Fibroblast of the aortic adventitia (primary cell): Measurements from ENCODE around the gene EIF4G2. TPM values are rescaled to one million over a fixed set of nuclear protein-coding genes. Genes with fewer than 3 reads are reported as not detected.
A peak's percentile ranks its signal among the peaks of the same experiment; 100 is the strongest.

ENCODE experiments used
- DNase-seq: peaks from one replicate; pipeline ENCODE4 v3.0.0-alpha.2; 2010; ENCODE audit warnings: low read depth
- H3K4me3 ChIP-seq: 2 replicates; pipeline ENCODE4 v1.5.1; 2011; ENCODE audit warnings: low read depth, mild to moderate bottlenecking, control low read depth, low read length, moderate library complexity
- CTCF ChIP-seq: IDR thresholded peaks from 2 replicates; pipeline ENCODE4 v1.5.1; 2011; ENCODE audit warnings: mild to moderate bottlenecking, low read length, control low read depth, inconsistent platforms; ENCODE audit not compliant: insufficient read depth
- total RNA-seq: library from RNA; depleted of rRNA; stranded (reverse); fragments of >200 nt; gene quantifications from 2 replicates; pipeline ENCODE4 v1.2.3, GENCODE V29; 2012; ENCODE audit warnings: low replicate concordance

The EIF4G2 gene
- total RNA-seq: 647 and 1,086 TPM in 2 replicates

DNA sequence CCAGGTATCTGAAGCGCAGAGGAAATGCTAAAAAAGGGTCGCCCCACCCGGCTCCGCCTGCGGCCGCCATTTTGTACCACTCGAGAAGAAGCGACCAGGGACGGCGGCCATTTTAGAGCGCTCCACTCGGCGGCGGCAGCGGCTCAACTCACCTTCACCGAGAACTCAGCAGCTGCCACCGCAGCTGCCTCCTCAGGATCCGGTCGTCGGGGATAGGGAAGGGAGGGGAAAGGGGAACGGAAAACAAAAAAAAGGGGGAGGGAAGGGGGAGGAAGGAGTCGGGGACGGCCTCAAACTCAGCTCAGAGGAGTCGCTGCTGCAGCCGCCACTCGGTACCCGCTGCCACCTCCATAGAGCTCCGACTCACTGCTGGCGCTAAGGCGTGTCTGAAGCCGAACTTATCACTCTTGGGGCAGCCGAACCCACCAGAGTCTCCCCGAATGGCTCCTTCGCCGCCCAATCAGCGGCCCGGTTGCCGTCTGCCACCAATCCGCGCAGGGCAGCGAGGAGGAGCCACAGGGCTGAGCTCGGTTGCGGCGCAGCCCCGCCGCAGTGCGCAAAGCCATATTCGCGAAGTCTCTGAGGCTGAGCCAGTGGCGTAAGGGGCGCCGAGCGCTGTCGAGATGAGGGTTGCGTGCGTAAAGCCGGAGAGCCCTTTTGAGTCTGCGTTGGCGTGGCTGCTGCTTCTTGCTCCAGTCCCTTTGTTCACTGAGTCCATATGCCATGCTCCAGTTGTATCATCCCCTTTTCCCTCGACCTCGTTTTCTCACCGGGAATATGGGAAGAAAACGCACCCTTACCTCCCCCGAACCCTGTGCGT is at the start of gene EIF4G2:
TSS of gene EIF4G2 (minus strand) at position 374 of the 820 bp plus-strand sequence.
- TF ChIP-seq CTCF: no peak
- peak; percentile 98 for DNase-seq
- H3K4me3 ChIP-seq: peak within 1 kb of the TSS; percentile 91

DNA sequence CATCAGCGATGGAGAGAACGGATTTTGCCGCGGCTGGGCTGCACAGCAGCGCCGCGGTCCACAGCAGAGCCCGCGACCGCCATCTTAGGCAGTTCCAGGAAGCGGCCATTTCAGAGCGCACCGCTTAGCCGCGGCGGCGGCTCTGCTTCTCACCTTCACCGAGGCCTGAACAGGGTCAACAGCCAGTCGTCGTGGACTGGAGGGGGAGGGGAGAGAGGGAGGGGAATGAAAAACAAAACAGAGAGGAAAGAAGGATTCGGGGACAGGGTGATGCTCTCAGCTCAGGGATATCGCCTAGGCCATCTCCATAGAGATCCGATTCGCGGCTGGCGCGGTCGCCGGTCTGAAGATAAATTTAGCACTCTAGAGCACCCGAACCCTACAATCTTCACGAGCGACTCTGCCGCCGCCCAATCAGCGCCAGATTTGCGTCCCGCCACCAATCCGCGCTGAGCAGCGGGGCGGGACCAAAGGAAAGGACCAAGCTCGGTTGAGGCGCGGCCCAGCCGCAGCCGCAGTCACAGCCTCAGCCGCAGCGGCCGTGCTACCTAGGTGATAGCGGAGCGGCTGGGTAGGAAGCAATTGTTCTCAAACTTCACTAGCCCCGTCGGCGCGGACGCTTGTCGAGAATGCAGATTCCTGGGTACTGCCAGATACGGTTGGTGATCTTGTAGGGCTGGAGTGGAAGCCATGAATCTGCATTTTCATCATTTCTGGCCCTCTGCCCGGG is 49.1 kb upstream of the EIF4G2 start, which contains the start of gene ZBED5:
TSS of gene ZBED5 (minus strand) at position 345 of the 730 bp plus-strand sequence. CDS start 3,108 bp downstream, outside the sequence.
- TF ChIP-seq CTCF: no peak
- DNase-seq: peak; percentile 97
- peak within 1 kb of the TSS; percentile 94 for H3K4me3 ChIP-seq

GRCh38 chr11:10857459-10857708 is 48.7 kb upstream of the EIF4G2 start:
- TF ChIP-seq CTCF: no peak
- DNase-seq: no peak

DNA sequence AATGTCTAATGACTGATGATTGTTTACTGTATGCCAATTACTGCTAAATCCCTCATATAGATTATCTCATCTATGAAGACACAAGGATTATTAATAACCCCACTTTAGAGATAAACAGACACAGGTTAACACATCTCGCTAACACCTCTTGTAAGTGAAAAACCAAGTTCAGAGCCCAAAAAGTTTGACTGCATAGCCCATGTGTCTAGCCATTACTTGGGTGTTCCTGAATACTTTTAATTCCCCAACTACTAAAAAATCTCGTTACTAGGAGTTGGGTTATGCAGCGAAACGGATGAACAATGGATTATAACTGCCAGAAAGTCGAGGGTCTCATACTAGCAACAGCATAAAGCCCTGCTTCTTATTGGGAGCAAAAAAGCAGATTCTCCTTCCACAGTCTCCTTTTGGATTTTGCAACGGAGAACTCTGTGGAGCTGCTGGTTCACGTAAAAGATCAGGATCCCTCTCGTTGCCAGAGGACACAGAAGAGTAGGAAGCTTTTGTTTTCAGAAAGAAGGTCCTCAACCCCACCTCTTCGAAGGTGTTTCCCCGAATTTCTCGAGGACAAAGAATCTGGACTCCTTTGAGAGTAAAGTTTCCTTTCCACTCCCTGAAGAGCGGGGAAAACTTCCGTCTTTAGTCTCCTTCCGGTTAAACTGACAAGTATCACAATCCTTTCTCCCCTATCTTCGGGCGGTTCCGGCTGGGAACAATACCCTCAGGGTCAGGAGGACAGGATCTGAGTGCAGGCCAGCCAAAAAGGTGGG is 48.1 kb upstream of the EIF4G2 start:
- DNase-seq: peak; percentile 55
- H3K4me3 ChIP-seq: peak overlapping the region; percentile 94
- TF ChIP-seq CTCF: no peak

More at GRCh38 chr11:10857459-10857708, 48.7 kb upstream of the EIF4G2 start:
- peak overlapping the region; percentile 94 for H3K4me3 ChIP-seq

- no peak for TF ChIP-seq CTCF
- no peak for DNase-seq
- no peak overlapping the region for H3K4me3 ChIP-seq
Observed at GRCh38 chr11:10855295-10855694, 46.6 kb upstream of the EIF4G2 start.

- DNase-seq: no peak
- no peak for TF ChIP-seq CTCF
- H3K4me3 ChIP-seq: no peak overlapping the region
Observed at GRCh38 chr11:10847960-10848860, 39.5 kb upstream of the EIF4G2 start.
